ENCODE measurements around the gene SMIM36. TPM values are rescaled to one million over a fixed set of nuclear protein-coding genes. Genes with fewer than 3 reads are reported as not detected.

SMIM36 gene
- total and polyA plus RNA-seq, 2 of the 8 experiments (the other 6 are each of a cell fraction or from before 2014, with no cell fraction given) = not detected

GRCh38 chr17:55416470-55417052, 94.7 kb downstream of the SMIM36 start (continued):
- no peak for TF ChIP-seq BCL11A (IDR thresholded peaks at IDR 0.05; ENCODE audit: low read depth in 2 of 2, low read length in 2 of 2)
- no peak for TF ChIP-seq MAFK (IDR thresholded peaks at IDR 0.05; ENCODE audit: low read depth, low read length)
- TF ChIP-seq TAF7 (optimal IDR thresholded peaks at IDR 0.05; ENCODE audit: borderline replicate concordance, low read depth, low read length) = no peak
- no peak for TF ChIP-seq SUZ12 (IDR thresholded peaks at IDR 0.05; ENCODE audit: low read length)

All from H1 (cell line).